ENCODE data around the gene CAMK2G. TPM values are rescaled to one million over a fixed set of nuclear protein-coding genes. Genes with fewer than 3 reads are reported as not detected.
"Not testable (repeated sequence)": the region's sequence is repeated elsewhere in the genome, so short reads cannot be mapped to it uniquely, and the experiment has no call there.

CAMK2G gene
- total and polyA plus RNA-seq, 2 experiments from 2014 or later = 24.3 to 25.7 TPM

- no peak overlapping the region for H3K9ac ChIP-seq
- in situ Hi-C loops (cut with MboI) = loop anchor here (25.0 kb wide), 1 partner anchor 188 kb away; no protein-coding TSS in a partner anchor
- TF ChIP-seq EZH2phosphoT487 (IDR thresholded peaks at IDR 0.05; ENCODE audit: insufficient read depth, low read depth) (peak; percentile 76; the same call in 1 of the 2 replicates), EZH2 (IDR thresholded peaks at IDR 0.05; ENCODE audit: insufficient read depth, poor library complexity, severe bottlenecking) (no peak)
These were observed 25.1 kb upstream of the CAMK2G start for GRCh38 chr10:73899423-73899822.

GRCh38 chr10:73898730-73899410 lies 24.5 kb upstream of the CAMK2G start:
- H3K27me3 ChIP-seq (replicated peaks; ENCODE audit: insufficient read depth) = no peaks in the 10 kb centered on the region
- peak overlapping the region; percentile 24; the same call in 1 of the 2 replicates for H3K27ac ChIP-seq
- H4K20me1 ChIP-seq (ENCODE audit: insufficient read depth) = no peaks in the 10 kb centered on the region
- H3F3A ChIP-seq (ENCODE audit: insufficient read depth) = peaks cover 33% of the 10 kb centered on the region
- in situ Hi-C loops (cut with MboI) = loop anchor here (25.0 kb wide), 1 partner anchor 188 kb away; no protein-coding TSS in a partner anchor
- H3K36me3 ChIP-seq (ENCODE audit: low read depth) = no peaks in the 10 kb centered on the region
- H3K9ac ChIP-seq = no peak overlapping the region
- TF ChIP-seq EZH2phosphoT487 (IDR thresholded peaks at IDR 0.05; ENCODE audit: insufficient read depth, low read depth) (no peak), EZH2 (IDR thresholded peaks at IDR 0.05; ENCODE audit: insufficient read depth, poor library complexity, severe bottlenecking) (no peak)
- H3K9me3 ChIP-seq (ENCODE audit: low read depth) = no peaks in the 10 kb centered on the region
- H3K9me2 ChIP-seq (ENCODE audit: insufficient read depth) = no peaks in the 10 kb centered on the region
- H3K4me3 ChIP-seq = no peak overlapping the region
- peak; percentile 32 for DNase-seq
- peak overlapping the region; percentile 46 for H3K4me2 ChIP-seq (ENCODE audit: unreplicated experiment)
- H3K4me1 ChIP-seq (ENCODE audit: insufficient read depth) = peaks cover 30% of the 10 kb centered on the region
- no peaks in the 10 kb centered on the region for H3K79me2 ChIP-seq (ENCODE audit: insufficient read depth)
- H2AFZ ChIP-seq = no peak overlapping the region
- 38% methylated on average over 2 of the region's 2 CpGs for WGBS, 2 experiments (ENCODE audit: low coverage in 1 of 2, low lambda C conversion rate in 2 of 2, missing lambda C conversion rate in 2 of 2)

More at GRCh38 chr10:73899423-73899822, 25.1 kb upstream of the CAMK2G start:
- Histone ChIP-seq H3K4me3 (no peak overlapping the region), H3K27me3 (replicated peaks; ENCODE audit: insufficient read depth) (no peaks in the 10 kb centered on the region), H3K4me1 (ENCODE audit: insufficient read depth) (peaks cover 24% of the 10 kb centered on the region), H2AFZ (no peak overlapping the region), H3F3A (ENCODE audit: insufficient read depth) (peaks cover 28% of the 10 kb centered on the region), H3K36me3 (ENCODE audit: low read depth) (no peaks in the 10 kb centered on the region), H3K9me3 (ENCODE audit: low read depth) (no peaks in the 10 kb centered on the region), H4K20me1 (ENCODE audit: insufficient read depth) (no peaks in the 10 kb centered on the region), H3K9me2 (ENCODE audit: insufficient read depth) (no peaks in the 10 kb centered on the region), H3K79me2 (ENCODE audit: insufficient read depth) (no peaks in the 10 kb centered on the region), H3K27ac (peak overlapping the region; percentile 24; the same call in 1 of the 2 replicates), H3K4me2 (ENCODE audit: unreplicated experiment) (peak overlapping the region; percentile 46)
- peak; percentile 96 for DNase-seq
- 16 to 17% methylated on average over 4 of the region's 4 CpGs for WGBS, 2 experiments (ENCODE audit: low coverage in 1 of 2, low lambda C conversion rate in 2 of 2, missing lambda C conversion rate in 2 of 2)

GRCh38 chr10:73897693-73898092 lies 23.3 kb upstream of the CAMK2G start:
- DNase-seq = no peak
- Histone ChIP-seq H3K4me2 (ENCODE audit: unreplicated experiment) (no peak overlapping the region), H3K9ac (no peak overlapping the region), H3K27ac (no peak overlapping the region), H2AFZ (no peak overlapping the region), H3K9me3 (ENCODE audit: low read depth) (no peaks in the 10 kb centered on the region), H3K79me2 (ENCODE audit: insufficient read depth) (no peaks in the 10 kb centered on the region), H3K36me3 (ENCODE audit: low read depth) (no peaks in the 10 kb centered on the region), H3K4me3 (no peak overlapping the region), H3K4me1 (ENCODE audit: insufficient read depth) (peaks cover 41% of the 10 kb centered on the region), H3K27me3 (replicated peaks; ENCODE audit: insufficient read depth) (no peaks in the 10 kb centered on the region), H3F3A (ENCODE audit: insufficient read depth) (peaks cover 37% of the 10 kb centered on the region), H4K20me1 (ENCODE audit: insufficient read depth) (no peaks in the 10 kb centered on the region), H3K9me2 (ENCODE audit: insufficient read depth) (no peaks in the 10 kb centered on the region)
- no peak for TF ChIP-seq EZH2phosphoT487 (IDR thresholded peaks at IDR 0.05; ENCODE audit: insufficient read depth, low read depth)
- no peak for TF ChIP-seq EZH2 (IDR thresholded peaks at IDR 0.05; ENCODE audit: insufficient read depth, poor library complexity, severe bottlenecking)
- WGBS, 2 experiments (ENCODE audit: low coverage in 1 of 2, low lambda C conversion rate in 2 of 2, missing lambda C conversion rate in 2 of 2) = 83 to 100% methylated on average over 1 of the region's 1 CpG
- in situ Hi-C loops (cut with MboI) = loop anchor here (25.0 kb wide), 1 partner anchor 190 kb away; no protein-coding TSS in a partner anchor

GRCh38 chr10:73895381-73895780 lies 21.0 kb upstream of the CAMK2G start:
- not testable (repeated sequence) for H3K27ac ChIP-seq; H3K9me3 ChIP-seq (ENCODE audit: low read depth); H3K9me2 ChIP-seq (ENCODE audit: insufficient read depth); H4K20me1 ChIP-seq (ENCODE audit: insufficient read depth); H3K4me2 ChIP-seq (ENCODE audit: unreplicated experiment); H2AFZ ChIP-seq; H3K9ac ChIP-seq; H3K4me3 ChIP-seq; H3K79me2 ChIP-seq (ENCODE audit: insufficient read depth); H3K36me3 ChIP-seq (ENCODE audit: low read depth); H3K27me3 ChIP-seq (replicated peaks; ENCODE audit: insufficient read depth); DNase-seq
- in situ Hi-C loops (cut with MboI) = loop anchor here (25.0 kb wide), 1 partner anchor 192 kb away; no protein-coding TSS in a partner anchor
- Histone ChIP-seq H3K4me1 (ENCODE audit: insufficient read depth) (peaks cover 52% of the 10 kb centered on the region), H3F3A (ENCODE audit: insufficient read depth) (peaks cover 31% of the 10 kb centered on the region)
- WGBS, 2 experiments (ENCODE audit: low coverage in 1 of 2, low lambda C conversion rate in 2 of 2, missing lambda C conversion rate in 2 of 2) = 97 to 98% methylated on average over 5 to 9 of the region's 9 CpGs
